Upper lobe of right lung (tissue), 1 donor: ENCODE results near the gene AGFG1. TPM values are rescaled to one million over a fixed set of nuclear protein-coding genes. Genes with fewer than 3 reads are reported as not detected.
"Not testable (repeated sequence)": the region's sequence is repeated elsewhere in the genome, so short reads cannot be mapped to it uniquely, and the experiment has no call there.

Source experiments
- ATAC-seq: fragments of 200-7000 bp; cut with Tn5 transposase; one replicate; pipeline ENCODE4 v1.9.1; 2020; ENCODE audit warnings: mild to moderate bottlenecking, moderate library complexity
- DNase-seq: peaks from one replicate; pipeline ENCODE4 v3.0.0-alpha.2; 2020
- H3K27ac ChIP-seq: fragments of 200-600 bp; one replicate; pipeline ENCODE4 v1.8.0; 2022
- H3K27me3 ChIP-seq: fragments of 200-600 bp; one replicate; pipeline ENCODE4 v1.8.0; 2022; ENCODE audit warnings: mild to moderate bottlenecking
- H3K36me3 ChIP-seq: fragments of 200-600 bp; one replicate; pipeline ENCODE4 v1.8.0; 2022
- H3K4me1 ChIP-seq: fragments of 200-600 bp; one replicate; pipeline ENCODE4 v1.8.0; 2022
- H3K4me3 ChIP-seq: fragments of 200-600 bp; one replicate; pipeline ENCODE4 v1.8.0; 2022; ENCODE audit warnings: mild to moderate bottlenecking
- H3K9me3 ChIP-seq: fragments of 200-600 bp; one replicate; pipeline ENCODE4 v1.8.0; 2022
- CTCF ChIP-seq: fragments of 200-600 bp; IDR thresholded peaks from one replicate; pipeline ENCODE4 v1.8.0; 2022; ENCODE audit warnings: antibody characterized with exemption
- intact Hi-C: fragments of 100-400 bp; cut with DNase I; formaldehyde crosslinking; loops from one replicate; pipeline ENCODE4 v1.11.0; 2022
- total RNA-seq: library from RNA; stranded (reverse); fragmentation: NEBNext Ultra II Directional; extraction: Animal tissue kit (Norgen Biotek cat#: 25700); gene quantifications from one replicate; pipeline ENCODE4 v1.2.1, GENCODE V29; 2021
- donor health status: DM: no; HTN: yes; CAD: no; lungs with severe emphysema.

Gene AGFG1
- total RNA-seq, 1 donor from 2014 or later = 92.9 TPM

- intact Hi-C loops = no loop called here
- Histone ChIP-seq H3K4me3 (no peak overlapping the region), H3K27me3 (no peaks in the 10 kb centered on the region), H3K36me3 (peaks cover 61% of the 10 kb centered on the region), H3K4me1 (no peaks in the 10 kb centered on the region), H3K9me3 (no peaks in the 10 kb centered on the region), H3K27ac (no peak overlapping the region)
- no peak for TF ChIP-seq CTCF
- ATAC-seq = no peak
- DNase-seq = no peak
Observed at GRCh38 chr2:227528803-227529202, 56.8 kb downstream of the AGFG1 start.

- Histone ChIP-seq H3K4me3 (no peak overlapping the region), H3K9me3 (no peaks in the 10 kb centered on the region), H3K27ac (no peak overlapping the region), H3K27me3 (no peaks in the 10 kb centered on the region), H3K4me1 (no peaks in the 10 kb centered on the region), H3K36me3 (peaks cover 61% of the 10 kb centered on the region)
- no peak for TF ChIP-seq CTCF
- intact Hi-C loops = no loop called here
- ATAC-seq = no peak
- DNase-seq = no peak
Observed at GRCh38 chr2:227529871-227530270, 57.9 kb downstream of the AGFG1 start.

GRCh38 chr2:227534714-227535113 lies 62.8 kb downstream of the AGFG1 start:
- DNase-seq (no peak), ATAC-seq (no peak)
- H3K4me3 ChIP-seq = no peak overlapping the region
- no peaks in the 10 kb centered on the region for H3K4me1 ChIP-seq
- H3K9me3 ChIP-seq = no peaks in the 10 kb centered on the region
- H3K27ac ChIP-seq = no peak overlapping the region
- H3K36me3 ChIP-seq = peaks cover 89% of the 10 kb centered on the region
- no peak for TF ChIP-seq CTCF
- intact Hi-C loops = no loop called here
- H3K27me3 ChIP-seq = no peaks in the 10 kb centered on the region

GRCh38 chr2:227536445-227536844 lies 64.5 kb downstream of the AGFG1 start:
- Histone ChIP-seq H3K27me3 (no peaks in the 10 kb centered on the region), H3K27ac (no peak overlapping the region), H3K9me3 (no peaks in the 10 kb centered on the region), H3K4me1 (no peaks in the 10 kb centered on the region), H3K36me3 (peaks cover 88% of the 10 kb centered on the region), H3K4me3 (no peak overlapping the region)
- DNase-seq (no peak), ATAC-seq (no peak)
- TF ChIP-seq CTCF = no peak
- intact Hi-C loops = no loop called here

- ATAC-seq = no peak
- no peaks in the 10 kb centered on the region for H3K9me3 ChIP-seq
- H3K27ac ChIP-seq = no peak overlapping the region
- no peak for TF ChIP-seq CTCF
- H3K4me3 ChIP-seq = no peak overlapping the region
- intact Hi-C loops = no loop called here
- H3K4me1 ChIP-seq = no peaks in the 10 kb centered on the region
- no peaks in the 10 kb centered on the region for H3K27me3 ChIP-seq
- H3K36me3 ChIP-seq = peaks cover 59% of the 10 kb centered on the region
- DNase-seq = no peak
Observed at GRCh38 chr2:227539465-227539956, 67.6 kb downstream of the AGFG1 start.

- ATAC-seq, intact Hi-C loops: not testable (repeated sequence)
- peaks cover 52% of the 10 kb centered on the region for H3K36me3 ChIP-seq
Observed at GRCh38 chr2:227540352-227540751, 68.4 kb downstream of the AGFG1 start.

More at GRCh38 chr2:227540352-227540751, 68.4 kb downstream of the AGFG1 start:
- not testable (repeated sequence) for H3K4me3 ChIP-seq, H3K27me3 ChIP-seq, DNase-seq, H3K27ac ChIP-seq, H3K4me1 ChIP-seq, H3K9me3 ChIP-seq
